ENCODE measurements around the gene WDR86.
A peak's percentile ranks its signal among the peaks of the same experiment; 100 is the strongest.

The WDR86 gene

GRCh38 chr7:151385626-151386300 is 24.1 kb downstream of the WDR86 start:
- H3K9me3 Mint-ChIP-seq = no peaks in the 10 kb centered on the region
- no peak for DNase-seq
- no peak overlapping the region for H3K4me3 Mint-ChIP-seq
- H3K27ac Mint-ChIP-seq = peak overlapping the region; percentile 38 to 66
- no peak for ATAC-seq (replicated peaks)
- peaks cover 16 to 19% of the 10 kb centered on the region in 2 donors for H3K27me3 Mint-ChIP-seq
- H3K36me3 Mint-ChIP-seq (ENCODE audit: insufficient read depth) = peaks cover 15% of the 10 kb centered on the region
- peaks cover 7 to 13% of the 10 kb centered on the region in 2 donors for H3K4me1 Mint-ChIP-seq (ENCODE audit: low read depth in 2 of 2)

- peaks cover 9 to 14% of the 10 kb centered on the region in 2 donors for H3K27me3 Mint-ChIP-seq
- no peaks in the 10 kb centered on the region for H3K9me3 Mint-ChIP-seq
- no peak overlapping the region for H3K4me3 Mint-ChIP-seq
- DNase-seq (no peak), ATAC-seq (replicated peaks) (no peak)
- peaks cover 15% of the 10 kb centered on the region for H3K36me3 Mint-ChIP-seq (ENCODE audit: insufficient read depth)
- peaks cover 7 to 13% of the 10 kb centered on the region in 2 donors for H3K4me1 Mint-ChIP-seq (ENCODE audit: low read depth in 2 of 2)
- H3K27ac Mint-ChIP-seq = peak overlapping the region; percentile 38 to 66
Observed at GRCh38 chr7:151384776-151385625, 24.8 kb downstream of the WDR86 start.

GRCh38 chr7:151384352-151384697 is 25.5 kb downstream of the WDR86 start:
- peak overlapping the region in 1 of 2 donors; percentile 66 for H3K27ac Mint-ChIP-seq
- peaks cover 7 to 13% of the 10 kb centered on the region in 2 donors for H3K4me1 Mint-ChIP-seq (ENCODE audit: low read depth in 2 of 2)
- H3K4me3 Mint-ChIP-seq = no peak overlapping the region
- H3K9me3 Mint-ChIP-seq = no peaks in the 10 kb centered on the region
- H3K27me3 Mint-ChIP-seq = peaks cover 9 to 14% of the 10 kb centered on the region in 2 donors
- ATAC-seq (replicated peaks) (no peak), DNase-seq (no peak)
- peaks cover 21% of the 10 kb centered on the region for H3K36me3 Mint-ChIP-seq (ENCODE audit: insufficient read depth)

- Mint-ChIP-seq H3K4me1 (ENCODE audit: low read depth in 2 of 2) (peaks cover 7 to 14% of the 10 kb centered on the region in 2 donors), H3K27me3 (peaks cover 9 to 14% of the 10 kb centered on the region in 2 donors), H3K27ac (peak overlapping the region in 1 of 2 donors; percentile 66), H3K4me3 (no peak overlapping the region), H3K36me3 (ENCODE audit: insufficient read depth) (peaks cover 26% of the 10 kb centered on the region), H3K9me3 (no peaks in the 10 kb centered on the region)
- DNase-seq = no peak
- ATAC-seq (replicated peaks) = no peak
Observed at GRCh38 chr7:151383638-151384351, 26.0 kb downstream of the WDR86 start.

- Mint-ChIP-seq H3K4me1 (ENCODE audit: low read depth in 2 of 2) (peaks cover 7 to 14% of the 10 kb centered on the region in 2 donors), H3K27ac (peak overlapping the region; percentile 74 to 91), H3K27me3 (peaks cover 9 to 14% of the 10 kb centered on the region in 2 donors), H3K4me3 (peak overlapping the region; percentile 82 to 84), H3K36me3 (ENCODE audit: insufficient read depth) (peaks cover 32% of the 10 kb centered on the region), H3K9me3 (no peaks in the 10 kb centered on the region)
- DNase-seq (peak in 2 of 3 experiments; percentile 61 to 62), ATAC-seq (replicated peaks) (peak; percentile 72)
Observed at GRCh38 chr7:151382079-151382885, 27.6 kb downstream of the WDR86 start.

GRCh38 chr7:151381348-151382078 is 28.3 kb downstream of the WDR86 start:
- DNase-seq (peak; percentile 39 to 66 (median 64)), ATAC-seq (replicated peaks) (peak; percentile 80)
- H3K27ac Mint-ChIP-seq = peak overlapping the region; percentile 74 to 91
- H3K36me3 Mint-ChIP-seq (ENCODE audit: insufficient read depth) = peaks cover 32% of the 10 kb centered on the region
- no peaks in the 10 kb centered on the region for H3K9me3 Mint-ChIP-seq
- peaks cover 7 to 14% of the 10 kb centered on the region in 2 donors for H3K4me1 Mint-ChIP-seq (ENCODE audit: low read depth in 2 of 2)
- peaks cover 8 to 9% of the 10 kb centered on the region in 2 donors for H3K27me3 Mint-ChIP-seq
- H3K4me3 Mint-ChIP-seq = peak overlapping the region; percentile 82 to 84

- H3K27me3 Mint-ChIP-seq = peaks cover 8 to 9% of the 10 kb centered on the region in 2 donors
- peak; percentile 1 for ATAC-seq (replicated peaks)
- H3K27ac Mint-ChIP-seq = peak overlapping the region; percentile 35 to 88
- peak overlapping the region; percentile 56 to 64 for H3K4me3 Mint-ChIP-seq
- peaks cover 32% of the 10 kb centered on the region for H3K36me3 Mint-ChIP-seq (ENCODE audit: insufficient read depth)
- H3K4me1 Mint-ChIP-seq (ENCODE audit: low read depth in 2 of 2) = peaks cover 7 to 14% of the 10 kb centered on the region in 2 donors
- no peak for DNase-seq
- no peaks in the 10 kb centered on the region for H3K9me3 Mint-ChIP-seq
Observed at GRCh38 chr7:151381098-151381347, 28.8 kb downstream of the WDR86 start.

GRCh38 chr7:151380199-151381097 is 29.4 kb downstream of the WDR86 start:
- DNase-seq (no peak), ATAC-seq (replicated peaks) (no peak)
- Mint-ChIP-seq H3K36me3 (ENCODE audit: insufficient read depth) (peaks cover 32% of the 10 kb centered on the region), H3K9me3 (no peaks in the 10 kb centered on the region), H3K27me3 (peaks cover 8 to 9% of the 10 kb centered on the region in 2 donors), H3K4me3 (peak overlapping the region; percentile 56 to 64), H3K4me1 (ENCODE audit: low read depth in 2 of 2) (peaks cover 7 to 14% of the 10 kb centered on the region in 2 donors), H3K27ac (peak overlapping the region; percentile 35 to 88)

GRCh38 chr7:151379534-151380198 is 30.2 kb downstream of the WDR86 start:
- peaks cover 39% of the 10 kb centered on the region for H3K36me3 Mint-ChIP-seq (ENCODE audit: insufficient read depth)
- no peak overlapping the region for H3K4me3 Mint-ChIP-seq
- DNase-seq (no peak), ATAC-seq (replicated peaks) (no peak)
- peaks cover 7 to 13% of the 10 kb centered on the region in 2 donors for H3K4me1 Mint-ChIP-seq (ENCODE audit: low read depth in 2 of 2)
- H3K27ac Mint-ChIP-seq = peak overlapping the region in 1 of 2 donors; percentile 88
- no peaks in the 10 kb centered on the region for H3K9me3 Mint-ChIP-seq
- H3K27me3 Mint-ChIP-seq = peaks cover 8 to 9% of the 10 kb centered on the region in 2 donors

- peak overlapping the region; percentile 50 to 88 for H3K27ac Mint-ChIP-seq
- H3K4me3 Mint-ChIP-seq = no peak overlapping the region
- no peaks in the 10 kb centered on the region for H3K9me3 Mint-ChIP-seq
- no peak for DNase-seq
- no peak for ATAC-seq (replicated peaks)
- H3K4me1 Mint-ChIP-seq (ENCODE audit: low read depth in 2 of 2) = peaks cover 7 to 13% of the 10 kb centered on the region in 2 donors
- H3K27me3 Mint-ChIP-seq = peaks cover 8 to 9% of the 10 kb centered on the region in 2 donors
- peaks cover 41% of the 10 kb centered on the region for H3K36me3 Mint-ChIP-seq (ENCODE audit: insufficient read depth)
Observed at GRCh38 chr7:151379193-151379520, 30.7 kb downstream of the WDR86 start.

GRCh38 chr7:151378496-151379192 is 31.2 kb downstream of the WDR86 start:
- H3K36me3 Mint-ChIP-seq (ENCODE audit: insufficient read depth) = peaks cover 41% of the 10 kb centered on the region
- H3K4me1 Mint-ChIP-seq (ENCODE audit: low read depth in 2 of 2) = peaks cover 7 to 13% of the 10 kb centered on the region in 2 donors
- H3K4me3 Mint-ChIP-seq = no peak overlapping the region
- ATAC-seq (replicated peaks) = no peak
- no peaks in the 10 kb centered on the region for H3K9me3 Mint-ChIP-seq
- H3K27me3 Mint-ChIP-seq = peaks cover 8 to 9% of the 10 kb centered on the region in 2 donors
- peak overlapping the region; percentile 50 to 88 for H3K27ac Mint-ChIP-seq
- DNase-seq = no peak

Data from effector memory CD8-positive, alpha-beta T cell (primary cell).